Ishikawa (cell line): Measurements from ENCODE around the gene HTT.

Source experiments
- CREB1 ChIP-seq: IDR thresholded peaks from 2 replicates; pipeline ENCODE4 v1.6.1; 2012; ENCODE audit warnings: low read depth
- EGR1 ChIP-seq: IDR thresholded peaks from 2 replicates; pipeline ENCODE4 v1.6.1; 2012
- EP300 ChIP-seq: IDR thresholded peaks from 2 replicates; pipeline ENCODE4 v1.6.1; 2012; ENCODE audit warnings: borderline replicate concordance
- FOXM1 ChIP-seq: IDR thresholded peaks from 2 replicates; pipeline ENCODE4 v1.6.1; 2012; ENCODE audit warnings: low read depth, borderline replicate concordance
- NFIC ChIP-seq: IDR thresholded peaks from 2 replicates; pipeline ENCODE4 v1.6.1; 2012
- RAD21 ChIP-seq: IDR thresholded peaks from 2 replicates; pipeline ENCODE4 v1.6.1; 2012; ENCODE audit warnings: low read depth
- REST ChIP-seq: IDR thresholded peaks from 2 replicates; pipeline ENCODE4 v1.6.1; 2012; ENCODE audit warnings: low read depth, mild to moderate bottlenecking
- TAF1 ChIP-seq: IDR thresholded peaks from 2 replicates; pipeline ENCODE4 v1.6.1; 2012; ENCODE audit warnings: low read depth, mild to moderate bottlenecking
- TCF12 ChIP-seq: IDR thresholded peaks from 2 replicates; pipeline ENCODE4 v1.6.1; 2012; ENCODE audit warnings: low read depth
- TEAD4 ChIP-seq: IDR thresholded peaks from 2 replicates; pipeline ENCODE4 v1.6.1; 2012
- ZBTB7A ChIP-seq: IDR thresholded peaks from 2 replicates; pipeline ENCODE4 v1.6.1; 2012; ENCODE audit warnings: low read depth
- TF ChIP-seq, protein P1 (sequence below): IDR thresholded peaks from 2 replicates; pipeline ENCODE4 v1.6.1; 2012
- TF ChIP-seq, protein P2 (sequence below): IDR thresholded peaks from 2 replicates; pipeline ENCODE4 v1.6.1; 2012

The HTT gene

DNA sequence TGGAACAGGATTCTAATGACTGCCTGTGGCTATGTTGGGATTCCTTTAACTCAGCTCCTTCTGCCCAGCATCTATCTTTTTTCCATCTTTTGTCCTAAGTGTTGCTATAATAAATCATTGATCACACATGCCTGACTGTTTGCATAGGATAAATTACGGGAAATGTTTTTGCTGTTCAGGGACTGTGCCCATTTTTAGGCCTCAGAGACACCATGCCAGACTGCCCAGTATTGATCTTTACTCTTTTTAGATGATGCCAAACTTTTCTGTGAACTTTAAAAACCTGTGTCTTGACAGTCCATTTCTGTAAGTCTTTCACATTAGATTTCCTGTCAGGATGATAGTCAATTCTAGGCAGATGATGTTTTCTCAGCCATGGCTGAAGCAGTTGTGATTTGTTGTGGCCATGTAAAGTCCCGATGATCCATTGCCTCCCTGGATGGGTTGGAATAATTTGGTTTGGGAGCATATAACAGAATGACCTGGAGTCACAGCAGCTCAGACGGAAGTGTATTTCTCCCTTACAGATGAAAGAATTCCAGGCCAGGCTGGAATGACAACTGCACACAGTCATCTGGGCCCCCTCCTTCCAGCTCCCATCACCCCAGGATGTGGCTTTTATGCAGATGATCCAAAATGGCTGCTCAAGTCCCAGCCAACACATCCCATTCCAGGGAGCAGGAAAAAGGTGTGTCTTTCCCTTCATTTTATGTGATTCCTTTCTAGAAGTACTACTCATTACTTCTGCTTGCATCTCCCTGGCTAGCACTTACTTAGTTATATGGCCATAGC, 3.6 kb upstream of the HTT start:
- TF ChIP-seq TEAD4 (no peak), FOXM1 (no peak), EP300 (no peak), TCF12 (no peak), REST (no peak)
- TF ChIP-seq, protein P1, sequence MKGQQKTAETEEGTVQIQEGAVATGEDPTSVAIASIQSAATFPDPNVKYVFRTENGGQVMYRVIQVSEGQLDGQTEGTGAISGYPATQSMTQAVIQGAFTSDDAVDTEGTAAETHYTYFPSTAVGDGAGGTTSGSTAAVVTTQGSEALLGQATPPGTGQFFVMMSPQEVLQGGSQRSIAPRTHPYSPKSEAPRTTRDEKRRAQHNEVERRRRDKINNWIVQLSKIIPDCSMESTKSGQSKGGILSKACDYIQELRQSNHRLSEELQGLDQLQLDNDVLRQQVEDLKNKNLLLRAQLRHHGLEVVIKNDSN: no peak

DNA sequence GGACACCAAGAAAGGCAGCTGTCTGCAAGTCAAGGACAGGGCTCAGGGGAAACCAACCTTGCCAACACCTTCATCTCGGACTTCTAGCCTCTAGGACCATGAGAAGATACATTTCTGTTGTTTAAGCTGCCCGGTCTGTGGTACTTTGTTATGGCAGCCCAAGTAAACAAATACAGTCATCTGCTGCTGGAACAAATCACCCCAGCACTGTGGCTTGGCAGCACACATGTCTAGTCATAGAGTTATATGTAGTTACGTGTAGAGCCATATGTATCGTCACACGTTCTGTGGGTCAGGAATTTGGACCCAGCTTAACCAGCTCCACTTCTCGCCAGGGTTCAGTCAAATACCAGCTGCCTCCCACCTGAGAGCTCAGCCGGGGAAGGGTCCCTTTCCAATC, 2.7 kb upstream of the HTT start:
- no peak for TF ChIP-seq EP300
- TF ChIP-seq TAF1: no peak
- TF ChIP-seq NFIC: no peak
- TF ChIP-seq REST: no peak
- no peak for TF ChIP-seq CREB1

DNA sequence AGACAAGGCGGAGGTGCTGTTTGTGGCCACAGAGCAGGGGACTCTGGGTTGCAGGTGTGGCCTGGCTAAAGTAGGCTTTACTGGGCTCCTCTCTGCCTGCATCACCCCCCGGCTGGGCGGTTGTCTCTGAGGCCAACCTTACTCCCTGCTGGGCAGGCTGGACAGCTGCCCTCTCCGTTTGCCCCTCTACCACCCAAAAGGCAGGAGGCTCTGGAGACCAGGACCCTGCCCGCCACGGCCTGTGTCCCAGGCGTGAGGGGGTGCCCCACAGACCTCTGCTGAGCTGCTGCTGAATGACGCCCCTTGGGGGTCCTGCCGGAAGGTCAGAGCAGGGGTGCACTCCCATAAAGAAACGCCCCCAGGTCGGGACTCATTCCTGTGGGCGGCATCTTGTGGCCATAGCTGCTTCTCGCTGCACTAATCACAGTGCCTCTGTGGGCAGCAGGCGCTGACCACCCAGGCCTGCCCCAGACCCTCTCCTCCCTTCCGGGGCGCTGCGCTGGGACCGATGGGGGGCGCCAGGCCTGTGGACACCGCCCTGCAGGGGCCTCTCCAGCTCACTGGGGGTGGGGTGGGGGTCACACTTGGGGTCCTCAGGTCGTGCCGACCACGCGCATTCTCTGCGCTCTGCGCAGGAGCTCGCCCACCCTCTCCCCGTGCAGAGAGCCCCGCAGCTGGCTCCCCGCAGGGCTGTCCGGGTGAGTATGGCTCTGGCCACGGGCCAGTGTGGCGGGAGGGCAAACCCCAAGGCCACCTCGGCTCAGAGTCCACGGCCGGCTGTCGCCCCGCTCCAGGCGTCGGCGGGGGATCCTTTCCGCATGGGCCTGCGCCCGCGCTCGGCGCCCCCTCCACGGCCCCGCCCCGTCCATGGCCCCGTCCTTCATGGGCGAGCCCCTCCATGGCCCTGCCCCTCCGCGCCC, 1.1 kb upstream of the HTT start:
- peak; percentile 78; the same call in 1 of the 2 replicates for TF ChIP-seq ZBTB7A
- TF ChIP-seq RAD21: no peak
- 0 out of 2 replicates have a peak, but pooled peaks have one; percentile 32 for TF ChIP-seq TAF1
- TF ChIP-seq TCF12: no peak
- TF ChIP-seq, protein P2, sequence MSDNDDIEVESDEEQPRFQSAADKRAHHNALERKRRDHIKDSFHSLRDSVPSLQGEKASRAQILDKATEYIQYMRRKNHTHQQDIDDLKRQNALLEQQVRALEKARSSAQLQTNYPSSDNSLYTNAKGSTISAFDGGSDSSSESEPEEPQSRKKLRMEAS: peak; percentile 87
- TF ChIP-seq REST: 0 out of 2 replicates have a peak, but pooled peaks have one; percentile 17

DNA sequence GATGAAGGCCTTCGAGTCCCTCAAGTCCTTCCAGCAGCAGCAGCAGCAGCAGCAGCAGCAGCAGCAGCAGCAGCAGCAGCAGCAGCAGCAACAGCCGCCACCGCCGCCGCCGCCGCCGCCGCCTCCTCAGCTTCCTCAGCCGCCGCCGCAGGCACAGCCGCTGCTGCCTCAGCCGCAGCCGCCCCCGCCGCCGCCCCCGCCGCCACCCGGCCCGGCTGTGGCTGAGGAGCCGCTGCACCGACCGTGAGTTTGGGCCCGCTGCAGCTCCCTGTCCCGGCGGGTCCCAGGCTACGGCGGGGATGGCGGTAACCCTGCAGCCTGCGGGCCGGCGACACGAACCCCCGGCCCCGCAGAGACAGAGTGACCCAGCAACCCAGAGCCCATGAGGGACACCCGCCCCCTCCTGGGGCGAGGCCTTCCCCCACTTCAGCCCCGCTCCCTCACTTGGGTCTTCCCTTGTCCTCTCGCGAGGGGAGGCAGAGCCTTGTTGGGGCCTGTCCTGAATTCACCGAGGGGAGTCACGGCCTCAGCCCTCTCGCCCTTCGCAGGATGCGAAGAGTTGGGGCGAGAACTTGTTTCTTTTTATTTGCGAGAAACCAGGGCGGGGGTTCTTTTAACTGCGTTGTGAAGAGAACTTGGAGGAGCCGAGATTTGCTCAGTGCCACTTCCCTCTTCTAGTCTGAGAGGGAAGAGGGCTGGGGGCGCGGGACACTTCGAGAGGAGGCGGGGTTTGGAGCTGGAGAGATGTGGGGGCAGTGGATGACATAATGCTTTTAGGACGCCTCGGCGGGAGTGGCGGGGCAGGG, 568 bp downstream of the HTT start:
- TF ChIP-seq CREB1 (no peak), TAF1 (peak; percentile 51), EGR1 (0 out of 2 replicates have a peak, but pooled peaks have one; percentile 17)
- TF ChIP-seq, protein P1: no peak
